DOHH2 (cell line): ENCODE data around the gene HHEX.

ENCODE experiments used
- EZH2phosphoT487 ChIP-seq: fragments of 200-600 bp; sonication (generic); IDR thresholded peaks from 2 replicates; pipeline ENCODE4 v1.6.1; 2017; ENCODE audit warnings: borderline replicate concordance, mild to moderate bottlenecking, antibody characterized with exemption, low read length, moderate library complexity, mixed read lengths
- TF ChIP-seq, protein P1 (sequence below): fragments of 200-600 bp; sonication (generic); IDR thresholded peaks from one replicate; pipeline ENCODE4 v1.5.1; 2014; ENCODE audit warnings: antibody characterized with exemption, mild to moderate bottlenecking, low read depth, low read length; ENCODE audit not compliant: poor library complexity, severe bottlenecking

DNA sequence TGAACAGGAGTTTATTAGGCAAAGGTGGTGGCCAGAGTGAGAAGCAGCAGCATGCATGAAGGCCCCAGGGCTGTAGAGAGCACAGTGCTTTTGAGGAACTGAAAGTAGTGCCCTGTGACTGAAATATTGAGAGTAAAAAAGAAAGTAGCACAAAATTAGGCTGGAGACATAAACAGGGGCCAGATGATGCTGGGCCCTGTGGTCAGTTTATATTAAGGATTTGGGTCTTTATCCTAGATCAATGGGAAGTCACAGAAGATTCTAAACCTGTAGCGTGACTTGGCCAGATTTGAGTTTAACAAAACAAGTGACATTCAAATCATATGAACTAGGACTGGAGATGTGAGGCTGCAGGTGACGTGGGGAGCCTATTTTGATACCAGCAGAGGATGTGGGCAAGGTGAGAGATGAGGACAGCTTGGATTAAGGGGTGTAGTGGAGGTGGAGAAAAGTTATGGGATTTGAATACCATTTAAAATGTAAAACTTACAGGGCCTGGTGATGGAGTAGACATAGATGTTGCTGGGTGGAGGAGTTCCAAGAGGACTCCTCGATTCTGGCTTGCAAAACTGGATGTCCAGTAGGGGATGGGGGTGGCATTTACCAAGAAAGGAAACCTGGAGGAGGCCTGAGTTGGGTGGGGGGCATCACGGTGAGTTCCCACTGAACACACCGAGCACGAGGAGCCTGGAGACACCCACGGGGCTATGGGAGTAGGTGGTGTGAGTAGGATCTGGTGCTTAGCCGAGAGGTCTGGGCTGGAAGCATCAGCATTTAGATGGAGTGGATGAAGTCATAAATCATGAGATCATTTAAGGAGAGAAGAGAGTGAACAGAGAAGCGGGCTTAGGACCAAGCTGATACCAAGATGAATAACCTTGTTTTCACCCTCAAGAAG lies 52.8 kb downstream of the HHEX start:
- TF ChIP-seq, protein P1, sequence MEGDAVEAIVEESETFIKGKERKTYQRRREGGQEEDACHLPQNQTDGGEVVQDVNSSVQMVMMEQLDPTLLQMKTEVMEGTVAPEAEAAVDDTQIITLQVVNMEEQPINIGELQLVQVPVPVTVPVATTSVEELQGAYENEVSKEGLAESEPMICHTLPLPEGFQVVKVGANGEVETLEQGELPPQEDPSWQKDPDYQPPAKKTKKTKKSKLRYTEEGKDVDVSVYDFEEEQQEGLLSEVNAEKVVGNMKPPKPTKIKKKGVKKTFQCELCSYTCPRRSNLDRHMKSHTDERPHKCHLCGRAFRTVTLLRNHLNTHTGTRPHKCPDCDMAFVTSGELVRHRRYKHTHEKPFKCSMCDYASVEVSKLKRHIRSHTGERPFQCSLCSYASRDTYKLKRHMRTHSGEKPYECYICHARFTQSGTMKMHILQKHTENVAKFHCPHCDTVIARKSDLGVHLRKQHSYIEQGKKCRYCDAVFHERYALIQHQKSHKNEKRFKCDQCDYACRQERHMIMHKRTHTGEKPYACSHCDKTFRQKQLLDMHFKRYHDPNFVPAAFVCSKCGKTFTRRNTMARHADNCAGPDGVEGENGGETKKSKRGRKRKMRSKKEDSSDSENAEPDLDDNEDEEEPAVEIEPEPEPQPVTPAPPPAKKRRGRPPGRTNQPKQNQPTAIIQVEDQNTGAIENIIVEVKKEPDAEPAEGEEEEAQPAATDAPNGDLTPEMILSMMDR, result no peak
- TF ChIP-seq EZH2phosphoT487, result no peak
